Measurements from ENCODE around the gene ASB13. TPM values are rescaled to one million over a fixed set of nuclear protein-coding genes. Genes with fewer than 3 reads are reported as not detected.

The ASB13 gene
- polyA plus RNA-seq, 4 donors: 29.2 to 155 (median 71.0) TPM

- no peak for FAIRE-seq
- WGBS, 3 donors: 71 to 80% (median 75%) methylated on average over 10 of the region's 10 CpGs
- H3K4me3 ChIP-seq (ENCODE audit: low read depth in 1 of 3, low read length in 3 of 3): no peak overlapping the region
- H3K27me3 ChIP-seq (ENCODE audit: control insufficient read depth in 3 of 3, insufficient read depth in 3 of 3, low read length in 3 of 3): no peaks in the 10 kb centered on the region
- peaks cover 0 to 24% (median 4%) of the 10 kb centered on the region in 3 donors for H3K4me1 ChIP-seq (ENCODE audit: control insufficient read depth in 3 of 3, insufficient read depth in 2 of 3, low read depth in 1 of 3, low read length in 2 of 3)
- no peak for DNase-seq
- H3K36me3 ChIP-seq (ENCODE audit: control insufficient read depth in 3 of 3, insufficient read depth in 2 of 3, low read depth in 1 of 3, low read length in 3 of 3): no peaks in the 10 kb centered on the region
- peaks cover 0 to 8% of the 10 kb centered on the region in 2 donors for H3K9me3 ChIP-seq (ENCODE audit: control insufficient read depth in 2 of 2, insufficient read depth in 1 of 2, low read depth in 1 of 2, low read length in 1 of 2)
- no peak overlapping the region for H3K27ac ChIP-seq (ENCODE audit: low read depth in 1 of 3, low read length in 2 of 3)
Observed at GRCh38 chr10:5606864-5607263, 59.5 kb downstream of the ASB13 start.

GRCh38 chr10:5606321-5606720 lies 60.1 kb downstream of the ASB13 start:
- Histone ChIP-seq H3K4me3 (ENCODE audit: low read depth in 1 of 3, low read length in 3 of 3) (no peak overlapping the region), H3K27me3 (ENCODE audit: control insufficient read depth in 3 of 3, insufficient read depth in 3 of 3, low read length in 3 of 3) (no peaks in the 10 kb centered on the region), H3K27ac (ENCODE audit: low read depth in 1 of 3, low read length in 2 of 3) (no peak overlapping the region), H3K4me1 (ENCODE audit: control insufficient read depth in 3 of 3, insufficient read depth in 2 of 3, low read depth in 1 of 3, low read length in 2 of 3) (peaks cover 0 to 24% (median 4%) of the 10 kb centered on the region in 3 donors), H3K9me3 (ENCODE audit: control insufficient read depth in 2 of 2, insufficient read depth in 1 of 2, low read depth in 1 of 2, low read length in 1 of 2) (peaks cover 0 to 8% of the 10 kb centered on the region in 2 donors), H3K36me3 (ENCODE audit: control insufficient read depth in 3 of 3, insufficient read depth in 2 of 3, low read depth in 1 of 3, low read length in 3 of 3) (no peaks in the 10 kb centered on the region)
- FAIRE-seq (no peak), DNase-seq (no peak)
- 87% methylated on average over 8 of the region's 8 CpGs for WGBS, 3 donors

GRCh38 chr10:5604961-5605360 lies 61.4 kb downstream of the ASB13 start:
- Histone ChIP-seq H3K27me3 (ENCODE audit: control insufficient read depth in 3 of 3, insufficient read depth in 3 of 3, low read length in 3 of 3) (no peaks in the 10 kb centered on the region), H3K27ac (ENCODE audit: low read depth in 1 of 3, low read length in 2 of 3) (no peak overlapping the region)

GRCh38 chr10:5604236-5604925 lies 62.0 kb downstream of the ASB13 start:
- Histone ChIP-seq H3K36me3 (ENCODE audit: control insufficient read depth in 3 of 3, insufficient read depth in 2 of 3, low read depth in 1 of 3, low read length in 3 of 3) (no peaks in the 10 kb centered on the region), H3K9me3 (ENCODE audit: control insufficient read depth in 2 of 2, insufficient read depth in 1 of 2, low read depth in 1 of 2, low read length in 1 of 2) (peaks cover 0 to 8% of the 10 kb centered on the region in 2 donors), H3K27ac (ENCODE audit: low read depth in 1 of 3, low read length in 2 of 3) (no peak overlapping the region), H3K4me1 (ENCODE audit: control insufficient read depth in 3 of 3, insufficient read depth in 2 of 3, low read depth in 1 of 3, low read length in 2 of 3) (peaks cover 0 to 10% (median 2%) of the 10 kb centered on the region in 3 donors), H3K27me3 (ENCODE audit: control insufficient read depth in 3 of 3, insufficient read depth in 3 of 3, low read length in 3 of 3) (no peaks in the 10 kb centered on the region), H3K4me3 (ENCODE audit: low read depth in 1 of 3, low read length in 3 of 3) (no peak overlapping the region)
- DNase-seq (no peak), FAIRE-seq (no peak)
- WGBS, 3 donors: 92 to 96% (median 95%) methylated on average over 9 of the region's 9 CpGs

More at GRCh38 chr10:5604961-5605360, 61.4 kb downstream of the ASB13 start:
- FAIRE-seq (no peak), DNase-seq (no peak)
- 78 to 85% (median 83%) methylated on average over 7 of the region's 7 CpGs for WGBS, 3 donors
- Histone ChIP-seq H3K36me3 (ENCODE audit: control insufficient read depth in 3 of 3, insufficient read depth in 2 of 3, low read depth in 1 of 3, low read length in 3 of 3) (no peaks in the 10 kb centered on the region), H3K9me3 (ENCODE audit: control insufficient read depth in 2 of 2, insufficient read depth in 1 of 2, low read depth in 1 of 2, low read length in 1 of 2) (peaks cover 0 to 8% of the 10 kb centered on the region in 2 donors), H3K4me1 (ENCODE audit: control insufficient read depth in 3 of 3, insufficient read depth in 2 of 3, low read depth in 1 of 3, low read length in 2 of 3) (peaks cover 0 to 15% (median 2%) of the 10 kb centered on the region in 3 donors), H3K4me3 (ENCODE audit: low read depth in 1 of 3, low read length in 3 of 3) (no peak overlapping the region)

- DNase-seq (no peak), FAIRE-seq (no peak)
- 44 to 86% (median 59%) methylated on average over 13 of the region's 13 CpGs for WGBS, 3 donors
- no peak overlapping the region for H3K27ac ChIP-seq (ENCODE audit: low read depth in 1 of 3, low read length in 2 of 3)
- H3K4me3 ChIP-seq (ENCODE audit: low read depth in 1 of 3, low read length in 3 of 3): no peak overlapping the region
- no peaks in the 10 kb centered on the region for H3K27me3 ChIP-seq (ENCODE audit: control insufficient read depth in 3 of 3, insufficient read depth in 3 of 3, low read length in 3 of 3)
- H3K9me3 ChIP-seq (ENCODE audit: control insufficient read depth in 2 of 2, insufficient read depth in 1 of 2, low read depth in 1 of 2, low read length in 1 of 2): peaks cover 0 to 8% of the 10 kb centered on the region in 2 donors
- H3K4me1 ChIP-seq (ENCODE audit: control insufficient read depth in 3 of 3, insufficient read depth in 2 of 3, low read depth in 1 of 3, low read length in 2 of 3): peaks cover 0 to 5% (median under 1%) of the 10 kb centered on the region in 3 donors
- H3K36me3 ChIP-seq (ENCODE audit: control insufficient read depth in 3 of 3, insufficient read depth in 2 of 3, low read depth in 1 of 3, low read length in 3 of 3): no peaks in the 10 kb centered on the region
Observed at GRCh38 chr10:5603848-5604170, 62.6 kb downstream of the ASB13 start.

- Histone ChIP-seq H3K9me3 (ENCODE audit: control insufficient read depth in 2 of 2, insufficient read depth in 1 of 2, low read depth in 1 of 2, low read length in 1 of 2) (peaks cover 0 to 8% of the 10 kb centered on the region in 2 donors), H3K4me1 (ENCODE audit: control insufficient read depth in 3 of 3, insufficient read depth in 2 of 3, low read depth in 1 of 3, low read length in 2 of 3) (peaks cover 0 to 4% (median 0%) of the 10 kb centered on the region in 3 donors), H3K4me3 (ENCODE audit: low read depth in 1 of 3, low read length in 3 of 3) (no peak overlapping the region), H3K27ac (ENCODE audit: low read depth in 1 of 3, low read length in 2 of 3) (no peak overlapping the region), H3K36me3 (ENCODE audit: control insufficient read depth in 3 of 3, insufficient read depth in 2 of 3, low read depth in 1 of 3, low read length in 3 of 3) (no peaks in the 10 kb centered on the region), H3K27me3 (ENCODE audit: control insufficient read depth in 3 of 3, insufficient read depth in 3 of 3, low read length in 3 of 3) (no peaks in the 10 kb centered on the region)
- FAIRE-seq (no peak), DNase-seq (no peak)
- WGBS, 3 donors: 82 to 86% (median 85%) methylated on average over 14 of the region's 14 CpGs
Observed at GRCh38 chr10:5603091-5603847, 63.1 kb downstream of the ASB13 start.

- H3K4me3 ChIP-seq (ENCODE audit: low read depth in 1 of 3, low read length in 3 of 3): no peak overlapping the region
- 52 to 69% (median 57%) methylated on average over 10 to 11 of the region's 11 CpGs for WGBS, 3 donors
- H3K9me3 ChIP-seq (ENCODE audit: control insufficient read depth in 2 of 2, insufficient read depth in 1 of 2, low read depth in 1 of 2, low read length in 1 of 2): peaks cover 0 to 8% of the 10 kb centered on the region in 2 donors
- DNase-seq: no peak
- H3K27me3 ChIP-seq (ENCODE audit: control insufficient read depth in 3 of 3, insufficient read depth in 3 of 3, low read length in 3 of 3): no peaks in the 10 kb centered on the region
- FAIRE-seq: no peak
- no peaks in the 10 kb centered on the region for H3K36me3 ChIP-seq (ENCODE audit: control insufficient read depth in 3 of 3, insufficient read depth in 2 of 3, low read depth in 1 of 3, low read length in 3 of 3)
- H3K4me1 ChIP-seq (ENCODE audit: control insufficient read depth in 3 of 3, insufficient read depth in 2 of 3, low read depth in 1 of 3, low read length in 2 of 3): peaks cover 0 to 4% (median 0%) of the 10 kb centered on the region in 3 donors
- no peak overlapping the region for H3K27ac ChIP-seq (ENCODE audit: low read depth in 1 of 3, low read length in 2 of 3)
Observed at GRCh38 chr10:5601826-5602495, 64.4 kb downstream of the ASB13 start.

- H3K36me3 ChIP-seq (ENCODE audit: control insufficient read depth in 3 of 3, insufficient read depth in 2 of 3, low read depth in 1 of 3, low read length in 3 of 3): no peaks in the 10 kb centered on the region
- peaks cover 0 to 4% (median 0%) of the 10 kb centered on the region in 3 donors for H3K4me1 ChIP-seq (ENCODE audit: control insufficient read depth in 3 of 3, insufficient read depth in 2 of 3, low read depth in 1 of 3, low read length in 2 of 3)
- no peaks in the 10 kb centered on the region for H3K27me3 ChIP-seq (ENCODE audit: control insufficient read depth in 3 of 3, insufficient read depth in 3 of 3, low read length in 3 of 3)
- no peak overlapping the region for H3K27ac ChIP-seq (ENCODE audit: low read depth in 1 of 3, low read length in 2 of 3)
- no peak overlapping the region for H3K4me3 ChIP-seq (ENCODE audit: low read depth in 1 of 3, low read length in 3 of 3)
- peaks cover 0 to 8% of the 10 kb centered on the region in 2 donors for H3K9me3 ChIP-seq (ENCODE audit: control insufficient read depth in 2 of 2, insufficient read depth in 1 of 2, low read depth in 1 of 2, low read length in 1 of 2)
- no peak for DNase-seq
- 92 to 95% (median 94%) methylated on average over 5 of the region's 5 CpGs for WGBS, 3 donors
- no peak for FAIRE-seq
Observed at GRCh38 chr10:5600908-5601307, 65.5 kb downstream of the ASB13 start.
